Measurements from ENCODE around the gene BOLA1.

The BOLA1 gene

GRCh38 chr1:149949911-149950310 is 50.5 kb downstream of the BOLA1 start:
- 90 to 92% methylated on average over 2 of the region's 6 CpGs for WGBS, 2 experiments (ENCODE audit: insufficient coverage in 2 of 2)
- no peaks in the 10 kb centered on the region for H3K4me1 ChIP-seq (ENCODE audit: control insufficient read depth, insufficient read depth, low read length, poor library complexity, severe bottlenecking)

More at GRCh38 chr1:149949911-149950310, 50.5 kb downstream of the BOLA1 start:
- Histone ChIP-seq H3K36me3 (ENCODE audit: control insufficient read depth, insufficient read depth, low read length) (peaks cover 52% of the 10 kb centered on the region), H3K4me3 (ENCODE audit: extremely low read depth, insufficient read depth, low read length, poor library complexity, severe bottlenecking) (no peak overlapping the region), H3K27ac (ENCODE audit: low read depth, low read length, severe bottlenecking) (no peak overlapping the region), H3K9me3 (ENCODE audit: control insufficient read depth, low read length) (no peaks in the 10 kb centered on the region)

All from mesodermal cell (in vitro differentiated cells).